NCI-H146 treated with DMSO at 0.1 percent for 48 hours (cell line): ENCODE results near the gene UTP11.
"Not testable (repeated sequence)": the region's sequence is repeated elsewhere in the genome, so short reads cannot be mapped to it uniquely, and the experiment has no call there.

Experiments used
- DNase-seq: peaks from one replicate; lab custom pipeline; 2025; ENCODE audit not compliant: unreplicated experiment; lab: John Stamatoyannopoulos, UW

UTP11 gene, protein sequence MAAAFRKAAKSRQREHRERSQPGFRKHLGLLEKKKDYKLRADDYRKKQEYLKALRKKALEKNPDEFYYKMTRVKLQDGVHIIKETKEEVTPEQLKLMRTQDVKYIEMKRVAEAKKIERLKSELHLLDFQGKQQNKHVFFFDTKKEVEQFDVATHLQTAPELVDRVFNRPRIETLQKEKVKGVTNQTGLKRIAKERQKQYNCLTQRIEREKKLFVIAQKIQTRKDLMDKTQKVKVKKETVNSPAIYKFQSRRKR

DNA sequence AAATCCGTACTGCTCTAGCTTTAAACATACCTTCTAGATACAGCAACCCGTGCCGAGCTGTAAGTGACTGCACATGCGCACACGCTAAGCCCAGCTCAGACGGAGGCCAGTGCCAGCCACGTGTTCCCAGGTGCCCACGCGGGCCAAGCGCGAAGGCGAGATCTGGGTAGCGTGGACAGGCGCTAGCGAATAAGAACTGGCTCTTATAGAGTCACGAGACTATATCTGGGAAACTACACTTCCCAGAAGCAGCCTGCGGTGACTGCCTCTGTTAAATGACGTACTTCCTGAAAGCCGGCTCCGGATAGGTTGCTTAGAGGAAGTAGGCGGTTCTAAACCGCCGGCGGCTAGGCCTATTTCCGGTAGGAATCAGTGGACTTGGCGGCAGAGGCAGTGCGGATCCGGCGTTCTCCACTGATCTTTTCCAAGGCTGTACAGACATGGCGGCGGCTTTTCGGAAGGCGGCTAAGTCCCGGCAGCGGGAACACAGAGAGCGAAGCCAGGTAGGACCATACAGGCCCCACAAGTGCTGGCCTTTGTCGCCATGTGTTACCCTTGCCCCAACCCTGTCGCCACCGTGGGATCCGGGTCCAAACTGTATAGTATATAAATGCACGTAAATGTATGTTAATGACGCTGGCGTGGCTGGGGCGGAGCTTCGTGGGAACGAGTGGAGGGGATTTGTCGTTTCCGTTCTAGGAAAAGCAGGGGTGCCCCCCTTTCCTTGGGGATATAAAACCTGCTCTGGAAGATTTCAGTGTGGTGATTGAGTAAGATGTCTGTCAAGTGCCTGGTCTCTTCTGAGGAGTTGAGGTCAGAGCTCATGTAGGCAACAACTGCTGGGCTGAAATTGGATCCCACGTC is at the start of gene UTP11:
UTP11 (plus strand) TSS at position 372 of the 864 bp plus-strand sequence; CDS start at position 441, 69 bp downstream.
- peak; percentile 92 for DNase-seq

DNA sequence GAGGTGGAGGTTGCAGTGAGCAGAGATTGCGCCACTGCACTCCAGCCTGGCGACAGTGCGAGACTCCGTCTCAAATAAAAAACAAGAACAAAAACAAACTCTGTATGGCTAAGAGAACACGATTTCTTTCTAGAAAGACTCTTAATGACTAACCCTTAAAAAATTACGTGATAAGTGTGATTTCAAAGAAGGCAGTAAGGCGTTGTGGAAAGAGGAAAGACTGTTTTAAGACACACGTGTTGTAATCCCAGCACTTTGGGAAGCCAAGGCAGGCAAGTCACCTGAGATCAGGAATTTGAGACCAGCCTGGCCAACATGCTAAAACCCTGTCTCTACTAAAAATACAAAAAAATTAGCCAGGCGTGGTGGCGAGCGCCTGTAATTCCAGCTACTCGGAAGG is 48.4 kb upstream of the UTP11 start:
- DNase-seq: not testable (repeated sequence)

DNA sequence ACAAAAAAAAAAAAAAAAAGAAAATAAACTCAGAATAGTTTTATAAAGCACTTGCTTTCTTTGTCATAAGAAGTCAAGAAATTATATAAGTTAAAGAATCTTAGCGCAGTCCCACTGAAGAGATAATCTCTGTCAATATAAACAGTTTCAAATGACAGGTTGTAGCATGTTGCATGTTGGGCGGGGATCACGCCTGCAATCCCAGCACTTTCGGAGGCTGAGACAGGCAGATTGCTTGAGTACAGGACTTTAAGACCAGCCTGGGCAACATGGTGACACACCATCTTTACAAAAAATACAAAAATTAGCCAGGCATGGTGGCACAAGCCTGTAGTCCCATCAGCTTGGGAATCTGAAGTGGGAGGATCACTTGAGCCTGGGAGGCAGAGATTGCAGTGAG is 47.2 kb upstream of the UTP11 start:
- no peak for DNase-seq

DNA sequence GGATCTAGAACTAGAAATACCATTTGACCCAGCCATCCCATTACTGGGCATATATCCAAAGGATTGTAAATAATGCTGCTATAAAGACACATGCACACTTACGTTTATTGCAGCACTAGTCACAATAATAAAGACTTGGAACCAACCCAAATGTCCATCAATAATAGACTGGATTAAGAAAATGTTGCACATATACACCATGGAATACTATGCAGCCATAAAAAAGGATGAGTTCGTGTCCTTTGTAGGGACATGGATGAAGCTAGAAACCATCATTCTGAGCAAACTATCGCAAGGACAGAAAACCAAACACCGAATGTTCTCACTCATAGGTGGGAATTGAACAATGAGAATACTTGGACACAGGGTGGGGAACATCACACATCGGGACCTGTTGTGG is 38.9 kb upstream of the UTP11 start:
- DNase-seq: not testable (repeated sequence)

DNA sequence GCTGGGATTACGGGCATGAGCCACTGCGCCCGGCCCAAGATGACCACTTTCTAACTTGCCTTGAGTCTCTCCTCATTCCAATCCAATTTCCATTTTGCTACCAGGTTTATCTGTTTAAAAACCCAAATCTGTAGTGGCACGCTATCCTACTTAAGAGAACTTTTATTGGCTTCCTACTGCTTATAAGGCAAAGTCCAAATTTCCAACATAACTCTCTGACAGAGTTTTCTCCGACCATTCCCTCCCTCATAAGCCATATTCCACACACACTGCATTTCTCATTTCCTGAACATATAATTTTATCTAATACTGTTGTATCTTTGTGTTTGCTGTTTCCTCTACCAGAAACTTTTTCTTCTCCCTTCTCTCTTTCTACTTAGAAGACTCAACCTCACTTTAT is 38.0 kb upstream of the UTP11 start:
- DNase-seq: no peak

DNA sequence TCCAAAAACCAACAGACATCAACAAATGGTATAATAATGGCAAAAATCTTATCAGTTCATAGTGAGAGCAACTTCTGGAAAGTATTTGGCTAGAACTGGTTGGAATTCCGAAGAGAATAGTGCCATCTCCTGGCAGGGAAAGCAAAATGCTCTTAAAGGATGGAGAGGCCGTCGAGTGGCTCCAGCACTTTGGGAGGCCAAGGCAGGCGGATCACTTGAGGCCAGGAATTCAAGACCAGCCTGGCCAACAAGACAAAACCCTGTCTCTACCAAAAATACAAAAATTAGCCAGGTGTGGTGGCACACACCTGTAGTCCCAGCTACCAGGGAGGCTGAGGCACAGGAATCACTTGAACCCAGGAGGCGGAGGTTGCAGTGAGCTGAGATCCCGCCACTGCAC is 37.5 kb upstream of the UTP11 start:
- not testable (repeated sequence) for DNase-seq

DNA sequence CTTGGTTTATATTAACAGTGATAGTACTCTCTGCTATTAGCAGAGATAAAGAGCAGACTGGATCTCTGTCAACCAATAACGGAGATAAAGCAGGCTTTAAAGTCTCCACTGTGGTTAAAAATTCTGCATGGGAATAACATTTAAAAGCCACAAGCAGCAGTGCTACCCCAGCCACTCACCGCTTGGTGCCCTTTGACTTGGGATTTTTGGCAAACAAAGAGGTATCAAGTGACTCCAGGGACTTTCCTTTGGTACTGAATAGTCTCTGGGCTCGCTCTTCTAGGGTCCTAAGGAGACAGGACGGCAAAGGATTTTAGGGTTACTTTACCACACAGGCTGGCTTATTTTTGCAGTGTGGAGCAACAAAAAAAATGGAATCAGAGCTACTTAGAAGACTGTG is 34.0 kb upstream of the UTP11 start:
- no peak for DNase-seq

DNA sequence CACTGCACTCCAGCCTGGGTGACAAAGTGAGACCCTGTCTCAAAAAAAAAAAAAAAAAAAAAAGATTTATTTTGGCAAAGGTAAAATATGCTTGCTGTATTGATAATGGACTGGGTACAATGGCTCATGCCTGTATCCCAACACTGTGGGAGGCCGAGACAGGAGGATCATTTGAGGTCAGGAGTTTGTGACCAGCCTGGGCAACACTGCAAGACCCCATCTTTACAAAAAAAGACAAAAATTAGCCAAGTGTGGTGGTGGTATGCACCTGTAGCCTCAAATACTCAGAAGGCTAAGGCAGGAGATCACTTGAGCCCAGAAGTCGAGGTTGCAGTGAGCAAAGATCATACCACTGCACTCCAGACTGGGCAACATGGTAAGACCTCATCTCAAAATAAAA is 29.0 kb upstream of the UTP11 start:
- no peak for DNase-seq

DNA sequence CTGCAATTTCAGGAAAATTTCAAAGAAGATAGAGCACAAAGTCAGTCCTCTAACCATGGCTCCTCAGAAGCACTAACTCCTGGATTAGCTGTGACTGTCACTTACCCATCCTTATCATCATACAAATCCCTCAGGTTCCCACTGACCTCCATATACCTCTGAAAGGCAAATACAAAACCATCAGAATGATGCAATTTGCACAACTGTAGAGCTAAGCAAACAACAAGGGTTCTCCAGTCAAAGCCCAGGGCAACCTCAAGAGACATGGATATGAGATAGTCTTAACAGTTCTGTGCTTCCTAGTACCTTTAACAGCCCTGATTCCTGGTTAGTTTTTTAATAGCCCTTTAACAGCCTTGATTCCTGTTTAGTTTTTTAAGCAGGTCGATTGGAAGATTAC is 24.9 kb upstream of the UTP11 start:
- DNase-seq: no peak

DNA sequence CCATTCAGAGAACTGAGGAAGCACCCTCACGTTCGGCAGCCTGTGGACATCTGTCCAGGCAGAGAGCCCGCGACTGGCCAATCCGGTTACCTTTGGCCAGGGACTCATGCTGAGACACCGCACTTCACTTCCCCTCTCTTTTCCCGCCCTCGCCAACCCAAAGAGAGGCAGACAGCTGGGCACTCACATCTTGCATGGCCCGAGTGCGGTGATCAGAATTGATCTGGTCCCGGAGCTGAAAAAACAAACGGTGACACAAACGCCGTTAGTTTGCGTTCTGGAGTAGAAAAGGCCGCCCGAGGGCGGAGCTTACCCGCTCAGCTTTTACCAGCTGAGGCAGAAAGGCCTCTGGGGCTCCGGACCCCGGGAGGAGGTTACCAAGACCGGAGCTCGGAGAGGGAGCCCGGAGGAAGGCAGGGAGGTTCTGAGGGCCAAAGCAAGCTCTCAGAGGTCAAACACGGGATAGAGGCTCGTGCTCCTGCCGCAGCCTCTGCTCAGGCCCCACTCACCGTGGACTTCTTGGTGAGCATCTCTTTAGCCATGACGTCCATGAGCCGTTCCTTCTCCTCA is 23.1 kb upstream of the UTP11 start:
- DNase-seq: peak; percentile 19

DNA sequence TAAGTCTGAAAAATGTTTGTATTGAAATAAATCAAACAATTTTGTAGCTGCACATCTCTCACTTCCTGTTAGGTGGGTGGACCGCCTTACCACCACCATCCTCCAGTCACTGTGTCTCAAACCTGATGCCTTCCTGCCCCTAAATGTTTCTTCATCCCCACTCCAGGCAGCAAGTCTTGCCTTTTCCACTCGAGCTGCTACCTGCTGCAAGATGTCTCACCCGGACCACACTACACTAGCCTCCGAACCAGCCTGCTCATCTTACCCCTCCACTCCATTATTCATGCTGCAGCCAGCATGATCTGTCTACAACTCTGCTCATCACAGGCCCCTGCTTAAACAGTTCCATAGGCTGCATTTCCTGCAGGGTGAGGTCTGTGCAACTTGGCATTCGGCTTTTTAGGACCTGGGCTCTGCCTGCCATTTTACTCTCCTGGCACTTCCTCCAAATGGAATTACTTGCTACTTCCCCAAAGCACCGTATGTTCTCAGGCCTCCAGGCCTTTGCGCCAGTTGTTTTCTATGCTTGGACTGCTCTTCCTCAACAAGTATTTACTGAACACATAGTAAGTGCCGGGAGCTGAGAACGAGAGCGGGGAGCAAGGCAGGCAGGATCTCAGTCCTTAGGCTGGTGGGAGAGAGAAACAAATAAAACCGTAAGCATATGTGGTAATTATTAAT is 17.5 kb upstream of the UTP11 start:
- DNase-seq: no peak

DNA sequence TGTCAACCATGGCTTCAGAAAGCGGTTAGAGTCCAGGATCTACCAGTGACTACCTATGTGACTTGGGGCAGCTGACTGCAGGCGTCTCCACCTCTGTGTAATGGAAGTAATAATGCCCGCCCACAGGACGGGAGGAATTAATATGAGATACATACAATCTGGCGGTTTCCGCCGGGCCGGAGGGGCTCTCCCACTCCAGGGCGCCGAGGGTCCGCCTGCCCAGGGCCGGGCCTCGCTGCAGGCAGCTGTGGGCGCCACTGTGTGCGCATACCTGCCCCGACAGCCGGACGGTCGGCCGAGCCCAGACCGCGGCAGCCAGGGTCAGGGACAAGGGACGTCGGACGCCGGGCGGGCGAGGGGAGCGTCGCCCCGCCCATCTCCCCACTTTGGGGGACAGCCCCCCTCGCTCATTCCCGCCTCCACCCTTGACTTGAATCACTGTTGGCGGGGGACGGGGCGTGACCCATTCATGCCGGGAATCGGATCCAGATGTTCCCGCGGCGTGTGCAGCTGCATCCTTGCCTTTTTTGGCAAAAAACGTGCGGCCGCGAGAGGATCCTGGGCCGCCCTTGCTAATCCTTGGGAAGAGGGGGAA is 16.7 kb upstream of the UTP11 start:
- peak; percentile 0 for DNase-seq

DNA sequence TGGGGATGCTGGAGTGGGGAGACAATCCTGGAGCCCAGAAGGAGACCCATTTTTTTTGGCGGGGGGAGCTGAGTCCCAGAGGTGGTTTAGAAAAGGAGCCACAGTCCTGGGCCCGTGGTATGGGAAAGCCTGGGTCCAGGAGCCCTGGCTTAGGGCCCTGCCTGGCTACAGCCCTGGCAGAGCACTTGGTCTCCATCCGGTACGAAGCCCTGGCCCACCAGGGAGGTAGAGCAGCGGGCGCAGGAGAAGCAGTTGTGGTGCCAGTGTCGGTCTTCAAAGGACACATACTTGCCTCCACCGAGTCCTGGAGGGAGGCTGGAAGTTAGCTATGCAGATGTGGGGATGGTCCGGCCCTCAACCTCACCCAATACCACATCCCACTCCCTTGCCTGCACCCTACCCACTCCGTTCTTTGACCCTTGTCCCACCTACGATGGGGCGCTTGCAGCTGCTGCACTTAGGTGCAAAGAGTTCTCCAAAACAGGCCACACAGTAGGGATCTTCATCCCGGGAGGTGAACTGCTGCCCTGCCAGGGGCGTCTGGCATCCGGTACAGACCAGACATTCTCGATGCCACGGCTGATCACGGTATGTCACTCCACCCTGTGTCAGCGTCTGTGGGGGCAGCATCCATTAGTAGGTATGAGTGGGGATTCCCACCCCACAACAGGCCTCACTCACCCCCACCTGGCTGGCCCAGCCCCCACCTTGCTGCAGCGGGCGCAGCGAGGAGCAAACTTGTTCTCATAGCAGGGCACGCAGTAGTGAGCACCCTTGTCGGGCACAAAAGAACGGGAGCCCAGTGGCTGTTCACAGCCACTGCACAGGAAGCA is 15.1 kb upstream of the UTP11 start:
- DNase-seq: no peak

DNA sequence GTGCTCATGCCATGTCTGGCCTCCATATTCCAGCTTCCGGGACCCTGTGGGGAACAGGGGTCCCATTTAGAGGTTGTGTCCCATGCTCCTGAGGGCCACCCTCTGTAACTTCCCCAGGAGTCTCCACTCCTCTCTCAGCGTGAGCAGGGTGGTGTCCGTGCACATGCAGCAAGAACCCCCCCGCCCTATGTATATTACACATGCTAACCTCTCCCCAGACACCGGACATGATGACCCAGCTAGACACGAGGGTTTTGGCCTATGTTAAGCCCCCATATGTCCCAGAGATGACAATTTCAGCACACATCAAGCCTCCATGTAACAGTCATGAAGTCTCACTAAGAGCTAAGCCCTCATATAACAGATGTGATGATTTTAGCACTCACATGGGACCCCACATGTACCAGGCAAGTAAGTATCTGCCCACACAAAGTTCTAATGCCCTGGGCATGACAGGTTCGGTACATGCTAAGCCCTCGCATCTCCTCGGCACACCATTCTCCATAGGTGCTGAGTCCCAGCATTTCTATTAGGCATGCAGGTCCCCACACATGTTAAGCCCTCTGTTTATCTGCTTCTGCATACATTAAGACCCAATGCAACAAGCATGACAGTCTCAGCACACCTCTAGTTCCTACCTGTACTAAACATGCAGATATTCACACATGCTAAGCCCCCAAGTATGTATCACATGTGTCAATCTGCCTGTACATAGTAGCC is 14.3 kb upstream of the UTP11 start:
- DNase-seq: no peak

DNA sequence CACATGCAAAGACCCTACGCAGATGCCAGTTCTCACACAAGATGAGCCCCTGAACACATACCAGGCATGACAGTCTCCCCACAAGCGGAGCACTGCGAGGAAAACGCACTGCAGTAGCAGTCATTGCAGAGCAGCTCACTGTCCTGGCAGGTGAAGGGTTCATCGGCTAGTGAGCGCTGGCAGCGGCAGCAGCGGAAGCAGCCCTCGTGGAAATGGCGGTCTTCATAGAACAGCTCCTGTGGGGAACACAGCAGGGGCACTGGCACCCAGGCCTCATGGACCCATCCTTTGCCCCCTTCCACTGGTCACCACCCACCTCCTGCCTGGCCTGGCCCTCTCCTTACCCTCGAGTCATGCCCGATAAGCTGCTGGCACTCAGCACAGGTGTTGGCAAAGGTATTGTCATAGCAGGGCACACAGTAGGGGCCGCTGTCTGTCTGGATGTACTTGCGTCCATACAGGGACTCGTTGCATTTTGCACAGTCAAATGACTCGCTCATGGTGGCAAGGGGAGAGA is 13.6 kb upstream of the UTP11 start:
- DNase-seq: no peak

DNA sequence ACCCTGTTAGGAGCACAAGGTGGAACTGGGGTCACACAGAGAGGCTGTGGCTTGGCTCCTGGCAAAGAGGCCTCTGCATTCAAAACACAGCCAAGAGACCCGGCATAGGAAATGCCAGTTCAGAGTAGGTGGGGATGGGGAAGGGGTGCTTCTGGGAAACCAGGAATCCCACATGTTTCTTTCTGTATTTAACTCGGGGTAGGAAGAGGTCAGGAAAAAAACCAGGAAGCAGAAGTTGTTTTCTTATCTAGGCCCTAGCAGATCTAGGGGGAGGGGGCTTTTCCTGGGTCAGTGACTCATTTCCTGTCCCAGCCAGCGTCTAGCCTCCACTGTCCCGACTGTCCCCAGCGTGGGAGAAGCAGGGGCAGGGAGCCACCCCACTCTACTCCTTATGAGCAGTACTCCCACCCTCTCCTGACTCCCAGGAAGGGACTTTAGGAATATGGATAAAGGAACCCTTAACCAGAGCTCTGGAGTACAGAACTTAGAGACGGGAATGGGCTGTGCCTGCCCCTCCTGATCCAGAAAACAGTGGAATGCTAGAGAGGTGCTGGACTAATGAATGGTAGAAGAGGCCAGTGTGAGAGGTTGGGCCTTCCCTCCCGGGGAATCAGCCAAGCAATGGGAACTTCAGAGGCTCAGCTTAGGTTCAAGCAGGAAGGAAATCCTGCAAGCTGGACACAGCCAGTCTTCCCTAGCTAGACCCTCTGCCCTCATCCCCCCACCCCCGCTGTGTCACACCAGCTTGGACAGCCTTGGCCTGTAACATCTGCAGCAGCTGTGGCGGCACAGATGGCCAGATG is 12.9 kb upstream of the UTP11 start:
- DNase-seq: no peak

DNA sequence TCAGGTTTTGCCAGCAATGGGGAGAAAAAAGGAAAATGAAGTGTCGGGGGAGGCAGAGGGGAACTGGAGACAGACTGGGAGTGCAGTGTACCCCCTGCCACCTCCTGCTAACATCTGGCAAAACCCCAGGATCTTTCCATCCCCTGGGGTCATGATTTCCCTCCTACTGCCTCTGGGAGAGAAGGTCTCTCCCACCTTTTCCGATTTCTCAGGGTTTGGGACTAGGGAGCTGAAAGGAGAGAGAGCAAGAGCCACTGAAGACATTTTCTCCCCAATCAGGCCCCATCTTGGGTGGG is 12.4 kb upstream of the UTP11 start:
- no peak for DNase-seq

DNA sequence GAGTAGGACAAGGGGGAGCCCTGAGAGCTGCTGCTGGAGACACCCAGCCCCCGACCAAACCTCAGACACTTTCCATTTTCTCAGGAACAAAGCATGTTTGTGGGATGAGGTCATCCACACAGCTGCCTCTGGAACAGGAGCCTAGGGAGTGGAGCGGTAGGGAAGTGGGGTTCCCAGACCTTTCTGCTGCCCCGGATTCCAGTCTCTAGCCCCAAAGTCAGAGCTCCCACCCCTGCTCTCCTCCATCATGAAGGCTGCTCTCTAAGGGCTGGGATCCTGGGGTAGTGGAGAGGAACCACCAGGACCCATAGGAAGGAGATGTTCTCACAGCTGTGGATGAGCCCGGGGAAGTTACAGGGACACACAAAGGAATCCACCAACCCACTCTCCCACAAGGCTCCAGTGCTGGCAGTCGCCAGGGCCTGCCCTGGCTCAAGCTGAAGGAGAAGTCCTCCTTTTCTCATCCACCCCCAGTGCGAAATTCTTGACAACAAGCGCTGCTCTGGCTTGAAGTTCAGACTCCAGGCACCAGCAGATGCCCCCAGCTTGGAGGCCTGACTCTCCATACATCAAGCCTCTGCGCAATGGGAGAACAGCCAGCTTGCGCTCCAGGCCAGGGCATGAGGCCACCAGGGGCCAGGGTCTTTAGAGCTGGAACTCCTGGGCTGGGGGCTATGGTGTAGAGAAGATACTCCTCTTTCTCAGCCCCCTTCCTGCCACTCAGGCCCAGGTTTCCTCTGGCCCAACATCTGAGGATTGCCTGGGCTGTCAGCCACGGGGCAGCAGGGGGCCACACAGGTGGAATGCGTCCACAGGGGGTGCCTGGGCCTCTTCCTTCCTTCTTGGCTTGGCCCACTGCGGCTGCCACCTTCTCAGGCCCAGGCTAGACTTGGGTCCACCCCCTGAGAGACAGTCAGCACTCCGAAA is 11.7 kb upstream of the UTP11 start:
- DNase-seq: no peak
